Endothelial cell (in vitro differentiated cells): ENCODE measurements around the gene PRMT7. TPM values are rescaled to one million over a fixed set of nuclear protein-coding genes. Genes with fewer than 3 reads are reported as not detected.

Experiments used
- DNase-seq: peaks from one replicate; pipeline ENCODE4 v3.0.0; 2021; ENCODE audit warnings: low spot score
- H3K27ac Mint-ChIP-seq: one replicate; pipeline ENCODE4 v1.8.0; 2021; ENCODE audit warnings: mixed read lengths, inconsistent platforms; ENCODE audit not compliant: unreplicated experiment
- H3K27me3 Mint-ChIP-seq: one replicate; pipeline ENCODE4 v1.8.0; 2021; ENCODE audit warnings: mild to moderate bottlenecking, moderate library complexity, mixed read lengths, inconsistent platforms; ENCODE audit not compliant: unreplicated experiment
- H3K36me3 Mint-ChIP-seq: one replicate; pipeline ENCODE4 v1.8.0; 2021; ENCODE audit warnings: mild to moderate bottlenecking, low read depth, mixed read lengths, inconsistent platforms; ENCODE audit not compliant: unreplicated experiment
- H3K4me1 Mint-ChIP-seq: one replicate; pipeline ENCODE4 v1.8.0; 2021; ENCODE audit warnings: mild to moderate bottlenecking, mixed read lengths, inconsistent platforms; ENCODE audit not compliant: unreplicated experiment
- H3K4me3 Mint-ChIP-seq: one replicate; pipeline ENCODE4 v1.8.0; 2021; ENCODE audit warnings: mild to moderate bottlenecking, mixed read lengths, inconsistent platforms; ENCODE audit not compliant: unreplicated experiment
- H3K9me3 Mint-ChIP-seq: one replicate; pipeline ENCODE4 v1.8.0; 2021; ENCODE audit warnings: mixed read lengths, inconsistent platforms; ENCODE audit not compliant: unreplicated experiment
- CTCF ChIP-seq: fragments of 200-600 bp; sonication (generic); IDR thresholded peaks from one replicate; pipeline ENCODE4 v1.5.0; 2021; ENCODE audit warnings: antibody characterized with exemption; ENCODE audit not compliant: unreplicated experiment
- total RNA-seq: library from RNA; stranded (reverse); fragmentation: NEBNext Ultra II Directional; extraction: Animal tissue kit (Norgen Biotek cat#: 25700); gene quantifications from one replicate; pipeline ENCODE4 v1.2.1, GENCODE V29; 2021; ENCODE audit not compliant: unreplicated experiment

Gene PRMT7
- total RNA-seq, 1 donor from 2014 or later, result 42.8 TPM

DNA sequence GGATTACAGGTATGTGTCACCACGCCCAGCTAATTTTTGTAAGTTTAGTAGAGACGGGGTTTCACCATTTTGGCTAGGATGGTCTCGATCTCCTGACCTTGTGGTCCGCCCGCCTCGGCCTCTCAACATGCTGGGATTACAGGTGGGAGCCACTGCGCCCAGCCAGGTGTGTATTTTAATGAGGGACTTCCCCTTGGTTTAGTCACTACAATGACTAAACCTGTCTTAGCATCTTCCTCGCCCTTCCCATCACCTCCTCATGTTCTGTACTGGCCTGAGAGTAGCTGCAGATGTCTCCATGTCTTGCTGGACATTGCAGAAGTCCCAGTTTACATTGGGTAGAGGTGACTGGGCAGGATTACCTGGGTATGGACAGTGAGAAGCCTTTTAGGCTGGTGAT lies 36.9 kb upstream of the PRMT7 start:
- H3K27me3 Mint-ChIP-seq, result no peaks in the 10 kb centered on the region
- no peak for DNase-seq
- H3K4me1 Mint-ChIP-seq, result no peaks in the 10 kb centered on the region
- no peak overlapping the region for H3K27ac Mint-ChIP-seq
- TF ChIP-seq CTCF, result no peak
- H3K9me3 Mint-ChIP-seq, result no peaks in the 10 kb centered on the region
- no peak overlapping the region for H3K4me3 Mint-ChIP-seq
- H3K36me3 Mint-ChIP-seq, result peaks cover 5% of the 10 kb centered on the region

DNA sequence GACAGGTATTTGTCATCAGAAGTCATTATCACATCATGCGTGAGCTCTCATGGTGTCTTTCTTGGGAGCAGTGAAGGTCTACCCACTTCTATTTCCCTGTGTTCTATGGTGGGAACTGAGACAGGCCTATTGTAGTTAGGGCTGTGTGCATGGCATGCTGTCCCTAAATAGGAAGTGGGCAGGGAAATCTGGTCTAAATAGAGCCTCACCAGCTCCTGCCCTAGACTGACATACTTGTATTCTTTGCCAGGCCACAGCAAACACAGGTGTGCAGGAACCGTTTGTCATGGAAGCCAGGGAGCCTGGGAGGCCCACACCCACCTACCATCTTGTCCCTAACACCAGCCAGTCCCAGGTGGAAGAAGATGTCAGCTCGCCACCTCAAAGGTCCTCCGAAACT lies 36.4 kb upstream of the PRMT7 start:
- Mint-ChIP-seq H3K27me3 (no peaks in the 10 kb centered on the region), H3K4me3 (no peak overlapping the region), H3K4me1 (no peaks in the 10 kb centered on the region), H3K36me3 (peaks cover 5% of the 10 kb centered on the region), H3K27ac (no peak overlapping the region), H3K9me3 (no peaks in the 10 kb centered on the region)
- no peak for TF ChIP-seq CTCF
- no peak for DNase-seq

DNA sequence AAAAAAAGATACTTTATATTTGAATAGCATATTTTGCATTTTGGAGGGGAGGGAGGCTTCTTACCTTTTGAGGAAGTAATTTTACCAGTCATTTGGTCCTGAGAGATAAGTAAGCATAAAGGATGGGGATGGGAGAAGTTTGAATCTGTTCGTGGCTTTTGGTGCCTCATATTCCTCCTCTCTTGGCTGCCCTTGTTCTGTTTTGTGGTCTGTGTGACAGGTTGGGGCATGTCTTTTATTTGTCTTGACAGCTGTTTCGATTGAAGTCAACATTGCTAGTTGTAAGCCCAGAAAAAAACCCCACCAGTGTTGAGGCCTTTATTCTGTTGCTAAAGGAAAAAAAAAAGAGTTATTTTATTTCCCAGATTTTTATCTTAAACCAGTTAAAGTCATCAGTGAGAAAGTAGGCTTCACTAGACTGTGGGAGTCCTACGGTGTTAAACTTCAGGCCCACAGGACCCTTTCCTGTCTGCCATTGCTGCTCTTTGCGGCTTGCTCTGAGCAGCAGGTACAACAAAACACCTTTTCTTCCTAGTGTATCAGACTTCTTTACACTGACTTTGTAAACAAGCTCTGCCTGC lies 35.1 kb upstream of the PRMT7 start:
- H3K4me1 Mint-ChIP-seq, result no peaks in the 10 kb centered on the region
- TF ChIP-seq CTCF, result no peak
- no peak for DNase-seq
- no peak overlapping the region for H3K4me3 Mint-ChIP-seq
- no peaks in the 10 kb centered on the region for H3K27me3 Mint-ChIP-seq
- no peaks in the 10 kb centered on the region for H3K9me3 Mint-ChIP-seq
- H3K36me3 Mint-ChIP-seq, result peaks cover 5% of the 10 kb centered on the region
- H3K27ac Mint-ChIP-seq, result no peak overlapping the region

DNA sequence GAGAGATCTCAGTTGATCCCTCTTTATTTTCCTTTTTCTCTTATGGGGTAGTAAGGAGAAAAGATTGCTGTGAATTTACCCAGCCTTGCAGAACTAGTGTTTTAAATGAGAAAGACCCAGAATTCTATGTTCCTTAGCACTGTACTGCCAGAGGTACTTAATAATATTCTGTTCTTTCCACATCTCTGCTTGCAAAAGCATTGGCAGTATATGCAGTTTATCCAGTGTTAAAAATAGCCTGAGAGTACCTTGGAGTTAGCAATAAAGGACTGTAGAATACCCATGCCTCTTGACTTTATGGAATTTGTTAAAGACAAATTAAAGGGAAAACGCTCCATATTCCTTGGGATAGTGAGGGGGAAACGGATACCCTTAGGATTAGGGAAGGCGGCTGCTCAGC lies 34.6 kb upstream of the PRMT7 start:
- no peak overlapping the region for H3K27ac Mint-ChIP-seq
- no peak for TF ChIP-seq CTCF
- no peaks in the 10 kb centered on the region for H3K27me3 Mint-ChIP-seq
- no peak for DNase-seq
- no peaks in the 10 kb centered on the region for H3K9me3 Mint-ChIP-seq
- peaks cover 5% of the 10 kb centered on the region for H3K36me3 Mint-ChIP-seq
- no peak overlapping the region for H3K4me3 Mint-ChIP-seq
- H3K4me1 Mint-ChIP-seq, result no peaks in the 10 kb centered on the region

GRCh38 chr16:68279726-68280558 lies 30.9 kb upstream of the PRMT7 start:
- TF ChIP-seq CTCF, result no peak
- no peaks in the 10 kb centered on the region for H3K36me3 Mint-ChIP-seq
- H3K9me3 Mint-ChIP-seq, result no peaks in the 10 kb centered on the region
- DNase-seq, result no peak
- peaks cover 1% of the 10 kb centered on the region for H3K27me3 Mint-ChIP-seq
- H3K27ac Mint-ChIP-seq, result no peak overlapping the region
- H3K4me1 Mint-ChIP-seq, result peaks cover 17% of the 10 kb centered on the region
- no peak overlapping the region for H3K4me3 Mint-ChIP-seq
